SJSA1 (cell line): Measurements from ENCODE around the gene ELP4. TPM values are rescaled to one million over a fixed set of nuclear protein-coding genes. Genes with fewer than 3 reads are reported as not detected.
"Not testable (repeated sequence)": the region's sequence is repeated elsewhere in the genome, so short reads cannot be mapped to it uniquely, and the experiment has no call there.

Source experiments
- DNase-seq, 2 experiments: peaks; one replicate each; pipeline ENCODE4 v3.0.0-alpha.2; 2015 to 2020; ENCODE audit warnings: low spot score in 2 of 2, low read depth in 1 of 2
- H3K27ac ChIP-seq: fragments of 250-450 bp; sonication (Bioruptor Pico); 2 replicates; pipeline ENCODE4 v1.5.1; 2020; ENCODE audit warnings: mild to moderate bottlenecking, moderate library complexity
- H3K27me3 ChIP-seq: fragments of 250-450 bp; sonication (Bioruptor Pico); replicated peaks from 2 replicates; pipeline ENCODE4 v1.5.1; 2020; ENCODE audit warnings: mild to moderate bottlenecking, moderate library complexity
- H3K36me3 ChIP-seq: fragments of 250-450 bp; sonication (Bioruptor Pico); 2 replicates; pipeline ENCODE4 v1.5.1; 2020; ENCODE audit warnings: mild to moderate bottlenecking
- H3K4me1 ChIP-seq: fragments of 250-450 bp; sonication (Bioruptor Pico); replicated peaks from 2 replicates; pipeline ENCODE4 v1.6.1; 2021; ENCODE audit warnings: mild to moderate bottlenecking
- H3K4me3 ChIP-seq: fragments of 250-450 bp; sonication (Bioruptor Pico); 2 replicates; pipeline ENCODE4 v1.5.1; 2020; ENCODE audit warnings: mild to moderate bottlenecking
- H3K9me3 ChIP-seq: fragments of 250-450 bp; sonication (Bioruptor Pico); replicated peaks from 2 replicates; pipeline ENCODE4 v1.5.1; 2020; ENCODE audit warnings: mild to moderate bottlenecking
- total RNA-seq: library from RNA; depleted of rRNA; stranded (reverse); fragments of >200 nt; shearing (Covaris generic); gene quantifications from 2 replicates; pipeline ENCODE4 v1.2.3, GENCODE V29; 2014

The ELP4 gene
- total RNA-seq, 1 experiment from 2014 or later, result 33.8 TPM

- not testable (repeated sequence) for H3K4me1 ChIP-seq, H3K36me3 ChIP-seq, H3K27ac ChIP-seq, H3K27me3 ChIP-seq, H3K9me3 ChIP-seq, H3K4me3 ChIP-seq, DNase-seq
Measured at GRCh38 chr11:31575764-31576163, 66.2 kb downstream of the ELP4 start.

GRCh38 chr11:31579412-31579811 lies 69.8 kb downstream of the ELP4 start:
- not testable (repeated sequence) for H3K9me3 ChIP-seq, H3K27ac ChIP-seq, H3K36me3 ChIP-seq, H3K4me1 ChIP-seq, H3K4me3 ChIP-seq, DNase-seq, H3K27me3 ChIP-seq

- Histone ChIP-seq H3K27me3 (no peaks in the 10 kb centered on the region), H3K4me1 (no peaks in the 10 kb centered on the region), H3K27ac (no peak overlapping the region), H3K9me3 (no peaks in the 10 kb centered on the region), H3K4me3 (no peak overlapping the region), H3K36me3 (no peaks in the 10 kb centered on the region)
- DNase-seq, result no peak
Measured at GRCh38 chr11:31582697-31583096, 73.1 kb downstream of the ELP4 start.

GRCh38 chr11:31598454-31598853 lies 88.9 kb downstream of the ELP4 start:
- Histone ChIP-seq H3K9me3 (no peaks in the 10 kb centered on the region), H3K27me3 (no peaks in the 10 kb centered on the region), H3K27ac (no peak overlapping the region), H3K4me3 (no peak overlapping the region), H3K36me3 (peaks cover 3% of the 10 kb centered on the region; the same call in 1 of the 2 replicates), H3K4me1 (no peaks in the 10 kb centered on the region)
- no peak for DNase-seq

- H3K27ac ChIP-seq, result no peak overlapping the region
- no peaks in the 10 kb centered on the region for H3K27me3 ChIP-seq
- no peaks in the 10 kb centered on the region for H3K9me3 ChIP-seq
- no peaks in the 10 kb centered on the region for H3K36me3 ChIP-seq
- no peak overlapping the region for H3K4me3 ChIP-seq
- no peaks in the 10 kb centered on the region for H3K4me1 ChIP-seq
- no peak for DNase-seq
Measured at GRCh38 chr11:31601635-31602282, 92.2 kb downstream of the ELP4 start.

GRCh38 chr11:31606893-31607292 lies 97.3 kb downstream of the ELP4 start:
- H3K27me3 ChIP-seq, result no peaks in the 10 kb centered on the region
- H3K27ac ChIP-seq, result no peak overlapping the region
- DNase-seq, result no peak
- H3K4me1 ChIP-seq, result no peaks in the 10 kb centered on the region
- H3K36me3 ChIP-seq, result 0 out of 2 replicates have a peak, but pooled peaks cover 2% of the 10 kb centered on the region
- no peak overlapping the region for H3K4me3 ChIP-seq
- H3K9me3 ChIP-seq, result no peaks in the 10 kb centered on the region

- H3K4me3 ChIP-seq, result no peak overlapping the region
- no peaks in the 10 kb centered on the region for H3K4me1 ChIP-seq
- no peak for DNase-seq
- no peak overlapping the region for H3K27ac ChIP-seq
- no peaks in the 10 kb centered on the region for H3K27me3 ChIP-seq
- 0 out of 2 replicates have a peak, but pooled peaks cover 2% of the 10 kb centered on the region for H3K36me3 ChIP-seq
- H3K9me3 ChIP-seq, result no peaks in the 10 kb centered on the region
Measured at GRCh38 chr11:31607914-31608313, 98.3 kb downstream of the ELP4 start.

- Histone ChIP-seq H3K27ac (no peak overlapping the region), H3K9me3 (no peaks in the 10 kb centered on the region), H3K27me3 (no peaks in the 10 kb centered on the region), H3K4me3 (no peak overlapping the region), H3K36me3 (0 out of 2 replicates have a peak, but pooled peaks cover 2% of the 10 kb centered on the region), H3K4me1 (no peaks in the 10 kb centered on the region)
- DNase-seq, result no peak
Measured at GRCh38 chr11:31608995-31609394, 99.4 kb downstream of the ELP4 start.

GRCh38 chr11:31610544-31610943 lies 101.0 kb downstream of the ELP4 start:
- no peaks in the 10 kb centered on the region; the same call in 1 of the 2 replicates for H3K9me3 ChIP-seq
- no peak overlapping the region for H3K27ac ChIP-seq
- no peak for DNase-seq
- no peaks in the 10 kb centered on the region for H3K27me3 ChIP-seq
- 0 out of 2 replicates have a peak, but pooled peaks cover 2% of the 10 kb centered on the region for H3K36me3 ChIP-seq
- no peak overlapping the region for H3K4me3 ChIP-seq
- no peaks in the 10 kb centered on the region for H3K4me1 ChIP-seq

GRCh38 chr11:31617246-31617645 lies 107.7 kb downstream of the ELP4 start:
- DNase-seq, result no peak
- H3K9me3 ChIP-seq, result no peaks in the 10 kb centered on the region; the same call in 1 of the 2 replicates
- no peaks in the 10 kb centered on the region for H3K27me3 ChIP-seq
- no peaks in the 10 kb centered on the region for H3K36me3 ChIP-seq
- no peaks in the 10 kb centered on the region for H3K4me1 ChIP-seq
- H3K4me3 ChIP-seq, result no peak overlapping the region
- no peak overlapping the region for H3K27ac ChIP-seq

GRCh38 chr11:31619980-31620379 lies 110.4 kb downstream of the ELP4 start:
- Histone ChIP-seq H3K9me3 (no peaks in the 10 kb centered on the region; the same call in 1 of the 2 replicates), H3K4me3 (no peak overlapping the region), H3K27me3 (no peaks in the 10 kb centered on the region), H3K27ac (no peak overlapping the region), H3K36me3 (no peaks in the 10 kb centered on the region), H3K4me1 (no peaks in the 10 kb centered on the region)
- DNase-seq, result no peak

- Histone ChIP-seq H3K4me1 (no peaks in the 10 kb centered on the region), H3K4me3 (no peak overlapping the region), H3K36me3 (no peaks in the 10 kb centered on the region), H3K9me3 (no peaks in the 10 kb centered on the region), H3K27ac (no peak overlapping the region), H3K27me3 (no peaks in the 10 kb centered on the region)
- DNase-seq, result no peak
Measured at GRCh38 chr11:31620434-31620833, 110.9 kb downstream of the ELP4 start.

GRCh38 chr11:31625868-31626267 lies 116.3 kb downstream of the ELP4 start:
- H3K4me3 ChIP-seq, result no peak overlapping the region
- no peaks in the 10 kb centered on the region for H3K9me3 ChIP-seq
- no peaks in the 10 kb centered on the region for H3K4me1 ChIP-seq
- H3K27ac ChIP-seq, result no peak overlapping the region
- DNase-seq, result no peak
- no peaks in the 10 kb centered on the region for H3K36me3 ChIP-seq
- H3K27me3 ChIP-seq, result no peaks in the 10 kb centered on the region

GRCh38 chr11:31628111-31628510 lies 118.5 kb downstream of the ELP4 start:
- H3K4me1 ChIP-seq, result no peaks in the 10 kb centered on the region
- H3K9me3 ChIP-seq, result no peaks in the 10 kb centered on the region
- no peaks in the 10 kb centered on the region for H3K36me3 ChIP-seq
- H3K27ac ChIP-seq, result no peak overlapping the region
- no peak for DNase-seq
- H3K4me3 ChIP-seq, result no peak overlapping the region
- no peaks in the 10 kb centered on the region for H3K27me3 ChIP-seq

- H3K27ac ChIP-seq, result no peak overlapping the region
- no peaks in the 10 kb centered on the region for H3K27me3 ChIP-seq
- no peaks in the 10 kb centered on the region for H3K9me3 ChIP-seq
- H3K4me1 ChIP-seq, result no peaks in the 10 kb centered on the region
- no peak overlapping the region for H3K4me3 ChIP-seq
- no peak for DNase-seq
- no peaks in the 10 kb centered on the region for H3K36me3 ChIP-seq
Measured at GRCh38 chr11:31636983-31637382, 127.4 kb downstream of the ELP4 start.
